Neuron (in vitro differentiated cells): ENCODE measurements around the gene SPEG.

Experiments used
- H2AFZ ChIP-seq: one replicate; pipeline ENCODE4 v1.6.1; 2013; ENCODE audit warnings: low read depth, mild to moderate bottlenecking, inconsistent platforms, low read length, moderate library complexity
- H3K27me3 ChIP-seq: one replicate; pipeline ENCODE4 v1.6.1; 2013; ENCODE audit warnings: low read length; ENCODE audit not compliant: insufficient read depth
- H3K36me3 ChIP-seq: one replicate; pipeline ENCODE4 v1.6.1; 2013; ENCODE audit warnings: low read length; ENCODE audit not compliant: insufficient read depth
- H3K4me1 ChIP-seq: one replicate; pipeline ENCODE4 v1.6.1; 2013; ENCODE audit warnings: low read length; ENCODE audit not compliant: insufficient read depth
- H3K4me3 ChIP-seq: 2 replicates; pipeline ENCODE4 v1.5.1; 2013; ENCODE audit warnings: mild to moderate bottlenecking, low read length, moderate library complexity
- H3K9me3 ChIP-seq: one replicate; pipeline ENCODE4 v1.6.1; 2013; ENCODE audit warnings: low read length

Gene SPEG

DNA sequence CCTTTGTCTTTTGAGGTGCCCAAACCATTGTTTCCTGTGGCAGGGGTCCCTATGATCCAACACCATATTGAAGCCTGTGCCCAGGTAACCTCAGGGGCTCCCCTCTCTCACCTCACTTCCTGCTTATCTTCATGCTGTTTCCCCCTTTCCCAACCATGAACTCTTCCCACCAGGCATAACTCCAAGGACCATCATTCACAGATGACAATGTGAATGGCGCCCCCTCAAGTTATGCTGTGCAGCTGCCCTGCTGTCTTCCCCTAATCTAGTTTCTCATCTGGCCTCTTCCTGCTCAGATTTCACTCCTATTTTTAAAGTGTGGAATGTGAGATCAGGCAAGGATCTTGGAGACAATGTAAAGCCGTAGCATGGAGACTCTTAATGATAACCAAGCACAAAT is 65.5 kb downstream of the SPEG start:
- Histone ChIP-seq H2AFZ (no peak overlapping the region), H3K4me1 (peaks cover 15% of the 10 kb centered on the region), H3K9me3 (peaks cover 6% of the 10 kb centered on the region), H3K36me3 (peaks cover 5% of the 10 kb centered on the region), H3K4me3 (no peak overlapping the region), H3K27me3 (peaks cover 4% of the 10 kb centered on the region)

DNA sequence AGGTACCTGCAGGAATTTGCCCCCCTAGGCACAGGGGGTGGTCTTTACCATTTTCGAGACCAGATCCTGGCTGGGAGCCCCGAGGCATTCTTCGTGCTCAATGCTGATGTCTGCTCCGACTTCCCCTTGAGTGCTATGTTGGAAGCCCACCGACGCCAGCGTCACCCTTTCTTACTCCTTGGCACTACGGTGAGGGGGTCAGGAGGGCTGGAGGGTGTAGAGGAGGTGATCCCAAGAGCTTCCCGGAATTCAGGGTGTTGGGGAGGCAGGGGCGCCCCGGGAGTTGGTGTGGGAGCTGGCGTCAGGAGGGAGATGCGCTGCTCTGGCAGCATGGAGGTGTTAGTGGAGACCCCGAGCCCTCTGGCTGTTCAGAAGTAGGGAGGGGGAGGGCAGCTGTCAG is 67.2 kb downstream of the SPEG start:
- H3K27me3 ChIP-seq = no peaks in the 10 kb centered on the region
- H3K36me3 ChIP-seq = peaks cover 5% of the 10 kb centered on the region
- no peak overlapping the region for H2AFZ ChIP-seq
- H3K4me3 ChIP-seq = no peak overlapping the region
- peaks cover 1% of the 10 kb centered on the region for H3K9me3 ChIP-seq
- H3K4me1 ChIP-seq = peaks cover 20% of the 10 kb centered on the region

DNA sequence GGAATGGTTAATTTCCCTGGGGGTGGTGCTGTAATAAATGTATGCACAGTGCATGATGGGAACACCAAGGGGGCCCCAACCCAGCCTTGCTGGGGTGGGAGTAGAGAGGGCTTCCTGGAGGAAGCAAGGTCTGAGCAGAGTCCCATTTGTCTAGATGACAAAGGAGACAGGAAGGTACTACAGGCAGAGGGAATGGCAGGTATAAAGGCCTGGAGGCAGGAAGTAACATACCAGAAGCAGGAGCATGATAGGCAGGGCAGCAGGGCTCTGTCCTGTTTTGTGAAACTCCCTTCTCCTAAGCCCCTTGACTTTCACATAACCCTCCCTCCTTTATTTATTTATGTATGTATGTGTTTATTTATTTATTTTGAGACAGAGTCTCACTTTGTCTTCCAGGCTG is 68.0 kb downstream of the SPEG start:
- Histone ChIP-seq H3K9me3 (no peaks in the 10 kb centered on the region), H3K27me3 (no peaks in the 10 kb centered on the region), H3K36me3 (peaks cover 5% of the 10 kb centered on the region), H2AFZ (no peak overlapping the region), H3K4me3 (no peak overlapping the region), H3K4me1 (peaks cover 28% of the 10 kb centered on the region)

- no peak overlapping the region for H3K4me3 ChIP-seq
- H3K4me1 ChIP-seq = peaks cover 45% of the 10 kb centered on the region
- H2AFZ ChIP-seq = no peak overlapping the region
- H3K9me3 ChIP-seq = no peaks in the 10 kb centered on the region
- no peaks in the 10 kb centered on the region for H3K27me3 ChIP-seq
- peaks cover 5% of the 10 kb centered on the region for H3K36me3 ChIP-seq
Observed at GRCh38 chr2:219505585-219505984, 70.9 kb downstream of the SPEG start.

DNA sequence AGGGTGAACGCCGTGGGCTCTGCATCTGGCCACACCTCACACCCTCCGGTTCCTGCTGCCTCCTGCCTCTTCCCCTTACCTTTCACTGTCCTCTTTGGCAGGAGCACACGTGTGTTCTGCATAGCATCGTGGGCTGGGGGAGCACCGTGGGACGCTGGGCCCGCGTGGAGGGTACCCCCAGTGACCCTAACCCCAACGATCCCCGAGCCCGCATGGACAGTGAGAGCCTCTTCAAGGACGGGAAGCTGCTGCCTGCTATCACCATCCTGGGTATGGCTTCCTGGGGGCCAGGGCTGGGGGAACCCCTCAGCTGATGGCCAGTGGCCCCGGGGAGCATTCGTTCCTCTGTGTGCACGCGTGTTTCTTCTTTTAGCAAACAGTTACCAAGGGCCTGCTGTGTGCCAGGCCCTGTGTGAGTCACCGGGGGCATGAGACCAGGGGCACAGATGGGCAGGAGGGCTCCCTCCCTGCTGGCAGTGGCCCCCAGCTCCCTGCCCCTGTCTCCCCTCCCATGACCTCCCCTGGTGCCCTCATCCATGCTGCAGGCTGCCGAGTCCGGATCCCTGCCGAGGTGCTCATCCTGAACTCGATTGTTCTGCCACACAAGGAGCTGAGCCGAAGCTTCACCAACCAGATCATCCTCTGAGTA is 71.6 kb downstream of the SPEG start:
- Histone ChIP-seq H3K9me3 (no peaks in the 10 kb centered on the region), H3K4me3 (no peak overlapping the region), H2AFZ (no peak overlapping the region), H3K36me3 (peaks cover 5% of the 10 kb centered on the region), H3K4me1 (peaks cover 49% of the 10 kb centered on the region), H3K27me3 (peaks cover 3% of the 10 kb centered on the region)

DNA sequence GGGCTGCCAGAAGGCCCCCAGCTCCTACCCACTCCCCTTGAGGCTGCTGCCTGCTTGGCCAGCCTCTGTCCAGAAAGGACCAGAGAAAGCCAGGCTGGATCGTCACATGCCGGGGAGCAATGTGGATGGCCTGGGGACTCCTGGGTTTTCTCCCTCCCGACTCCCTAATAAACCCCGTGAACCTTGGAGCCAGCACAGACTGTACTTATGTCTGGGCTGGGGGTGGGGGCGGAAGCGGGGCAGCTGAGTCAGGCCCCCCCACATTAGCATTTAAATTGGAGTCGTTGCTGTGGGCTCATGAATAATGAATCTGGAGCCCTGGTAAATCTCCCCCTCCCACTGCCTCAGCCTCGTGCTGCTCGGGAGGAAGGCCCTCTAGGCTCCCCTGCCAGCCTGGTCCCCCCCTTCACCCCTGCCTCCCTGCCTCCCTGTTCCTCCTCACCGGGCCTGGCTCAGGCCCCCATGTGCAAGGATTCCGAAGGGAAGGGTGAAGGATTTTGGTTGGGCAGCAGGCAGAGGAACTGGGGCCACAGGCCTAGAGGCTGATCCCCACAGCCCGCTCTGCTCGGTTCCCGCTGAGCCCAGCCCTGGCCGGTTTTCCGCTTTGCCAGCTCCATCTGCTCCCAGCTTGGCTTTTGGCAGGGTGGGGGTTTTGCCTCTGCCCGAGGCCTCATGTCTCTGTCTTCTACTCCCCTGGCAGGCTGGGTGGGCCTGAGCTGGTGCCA is 72.3 kb downstream of the SPEG start:
- peaks cover 8% of the 10 kb centered on the region for H3K27me3 ChIP-seq
- H3K4me3 ChIP-seq = no peak overlapping the region
- no peak overlapping the region for H2AFZ ChIP-seq
- peaks cover 53% of the 10 kb centered on the region for H3K4me1 ChIP-seq
- H3K36me3 ChIP-seq = peaks cover 5% of the 10 kb centered on the region
- H3K9me3 ChIP-seq = no peaks in the 10 kb centered on the region

DNA sequence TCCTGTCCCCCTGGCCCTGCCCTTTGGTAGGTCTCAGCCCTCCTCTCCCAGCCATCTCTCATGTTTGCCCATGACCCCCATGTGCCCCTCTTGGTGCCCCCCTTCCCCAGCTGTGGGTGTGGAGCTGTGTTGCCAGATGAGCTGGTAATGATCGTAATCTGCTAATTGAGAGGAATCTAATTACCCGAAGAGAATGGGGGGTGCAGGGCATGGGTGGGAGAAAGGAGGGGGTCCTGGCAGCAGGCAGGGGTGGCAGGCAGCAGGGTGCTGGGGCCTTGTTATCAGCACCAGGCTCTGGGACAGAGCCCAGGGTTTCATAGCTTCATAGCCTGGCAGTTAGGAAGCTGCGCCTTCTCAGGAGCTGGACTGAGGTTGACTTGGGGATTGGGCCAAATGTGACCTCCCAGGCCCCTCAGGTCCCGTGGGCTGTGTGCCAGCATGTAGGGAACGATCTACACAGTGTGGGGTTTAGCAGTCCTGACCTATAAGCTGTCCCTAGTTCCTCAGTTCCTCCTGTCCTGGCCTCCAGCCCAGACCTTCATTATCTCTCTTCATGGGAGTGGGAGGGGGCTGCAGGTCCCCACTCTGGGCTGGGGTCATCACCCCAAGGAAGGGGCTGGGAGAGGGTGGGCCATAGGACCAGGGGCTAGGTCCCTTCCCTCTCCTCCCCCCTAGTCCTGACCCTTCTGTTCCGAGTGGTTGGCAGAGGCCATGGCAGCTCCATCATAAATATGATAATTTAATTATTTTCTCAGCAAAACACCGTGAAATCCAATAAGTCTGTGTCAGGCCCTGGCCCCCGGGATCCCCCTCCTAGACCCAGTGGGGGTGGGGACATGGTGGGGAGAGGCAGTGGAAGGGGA is 73.2 kb downstream of the SPEG start:
- peaks cover 58% of the 10 kb centered on the region for H3K4me1 ChIP-seq
- H3K4me3 ChIP-seq = no peak overlapping the region

DNA sequence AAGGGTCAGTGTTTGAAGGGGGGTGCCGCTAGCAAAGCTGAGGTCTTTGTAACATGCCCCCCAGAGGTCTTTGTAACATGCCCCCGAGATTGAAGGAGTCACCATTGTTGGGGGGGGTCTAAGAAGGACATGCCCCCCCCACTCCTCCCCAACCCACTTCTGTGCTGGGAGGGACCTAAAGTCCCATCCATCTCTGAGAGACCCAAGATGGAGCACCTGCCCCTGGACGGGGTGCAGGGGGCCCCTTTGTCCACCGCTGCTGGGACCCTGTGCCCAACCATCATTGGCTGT is 73.7 kb downstream of the SPEG start:
- peaks cover 5% of the 10 kb centered on the region for H3K36me3 ChIP-seq

More for the DNA sequence above, 73.2 kb downstream of the SPEG start:
- Histone ChIP-seq H3K27me3 (peaks cover 16% of the 10 kb centered on the region), H3K36me3 (peaks cover 5% of the 10 kb centered on the region), H2AFZ (no peak overlapping the region), H3K9me3 (no peaks in the 10 kb centered on the region)

GRCh38 chr2:219508971-219509779 is 74.5 kb downstream of the SPEG start:
- H3K4me1 ChIP-seq = peaks cover 70% of the 10 kb centered on the region
- H3K27me3 ChIP-seq = peaks cover 30% of the 10 kb centered on the region
- H3K4me3 ChIP-seq = no peak overlapping the region
- no peak overlapping the region for H2AFZ ChIP-seq
- H3K36me3 ChIP-seq = peaks cover 1% of the 10 kb centered on the region
- no peaks in the 10 kb centered on the region for H3K9me3 ChIP-seq

More for the DNA sequence above, 73.7 kb downstream of the SPEG start:
- Histone ChIP-seq H3K9me3 (no peaks in the 10 kb centered on the region), H3K4me1 (peaks cover 63% of the 10 kb centered on the region), H3K4me3 (no peak overlapping the region), H3K27me3 (peaks cover 22% of the 10 kb centered on the region), H2AFZ (no peak overlapping the region)

GRCh38 chr2:219509780-219510511 is 75.3 kb downstream of the SPEG start:
- Histone ChIP-seq H3K9me3 (no peaks in the 10 kb centered on the region), H3K4me3 (peak overlapping the region; percentile 23), H3K36me3 (no peaks in the 10 kb centered on the region), H2AFZ (no peak overlapping the region), H3K4me1 (peaks cover 76% of the 10 kb centered on the region), H3K27me3 (peaks cover 37% of the 10 kb centered on the region)

- no peaks in the 10 kb centered on the region for H3K9me3 ChIP-seq
- H3K4me1 ChIP-seq = peaks cover 76% of the 10 kb centered on the region
- no peak overlapping the region for H3K4me3 ChIP-seq
Observed at GRCh38 chr2:219510512-219511135, 76.0 kb downstream of the SPEG start.

More at GRCh38 chr2:219510512-219511135, 76.0 kb downstream of the SPEG start:
- Histone ChIP-seq H3K36me3 (no peaks in the 10 kb centered on the region), H2AFZ (no peak overlapping the region), H3K27me3 (peaks cover 44% of the 10 kb centered on the region)
